ENCODE data around the gene CACUL1.

- TF ChIP-seq CTCF (IDR thresholded peaks at IDR 0.05; ENCODE audit: insufficient read depth, low read depth, low read length) (no peak), EZH2 (IDR thresholded peaks at IDR 0.05; ENCODE audit: insufficient read depth, low read length) (no peak)
Observed at GRCh38 chr10:118768041-118768919, 13.5 kb upstream of the CACUL1 start.

All from astrocyte (in vitro differentiated cells and primary cell).